Measurements from ENCODE around the gene TRAPPC2. TPM values are rescaled to one million over a fixed set of nuclear protein-coding genes. Genes with fewer than 3 reads are reported as not detected.

Gene TRAPPC2
- total and polyA plus RNA-seq, 9 of the 15 experiments (the other 6 are each of a cell fraction or from before 2014, with no cell fraction given), result 10.3 to 30.6 (median 18.6) TPM

DNA sequence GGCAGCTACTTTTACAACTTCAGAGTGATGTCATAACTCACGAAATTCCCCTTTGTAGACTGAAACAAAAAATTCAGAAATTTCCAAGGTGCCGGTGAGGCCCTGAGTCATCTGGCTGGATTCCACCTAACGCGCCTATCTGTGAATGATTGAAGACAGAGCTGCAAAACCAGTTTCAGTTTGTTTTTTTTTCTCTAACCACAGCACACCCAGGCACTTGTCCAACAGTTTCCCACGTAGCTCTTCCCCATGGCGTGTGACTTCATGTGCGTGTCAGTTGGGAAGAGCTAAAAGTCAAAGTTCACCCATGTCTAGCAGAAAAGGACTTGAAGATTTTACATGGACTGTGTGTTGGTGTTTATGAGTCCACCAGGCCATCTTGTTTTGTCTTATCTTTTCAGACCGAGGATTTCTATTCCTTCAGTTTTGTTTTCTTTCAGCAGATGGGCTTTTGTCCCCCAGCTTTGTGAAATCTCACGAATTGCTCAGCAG is 65.1 kb downstream of the TRAPPC2 start (continued):
- TF ChIP-seq ZBTB9 (CRISPR knock-in tag; IDR thresholded peaks at IDR 0.05) (no peak), SPI1 (IDR thresholded peaks at IDR 0.05; ENCODE audit: borderline replicate concordance, low read depth, low read length) (no peak), BACH1 (tag; IDR thresholded peaks at IDR 0.05) (no peak), PRMT5 (CRISPR knock-in tag; IDR thresholded peaks at IDR 0.05) (no peak), NR3C1 (CRISPR knock-in tag; IDR thresholded peaks at IDR 0.05) (no peak), SNRNP70 (optimal IDR thresholded peaks at IDR 0.05; ENCODE audit: low read depth, low read length) (no peak), SRSF9 (IDR thresholded peaks at IDR 0.05; ENCODE audit: borderline replicate concordance, low read depth, low read length) (no peak), TBP (optimal IDR thresholded peaks at IDR 0.05; ENCODE audit: low read depth, low read length) (no peak), ILF3 (IDR thresholded peaks at IDR 0.05; ENCODE audit: borderline replicate concordance) (no peak), PHF8 (IDR thresholded peaks at IDR 0.05; ENCODE audit: borderline replicate concordance, low read length) (no peak; the same call in 1 of the 2 replicates), ZNF707 (CRISPR knock-in tag; conservative IDR thresholded peaks at IDR 0.05) (no peak), HDAC1 (IDR thresholded peaks at IDR 0.05) (peak in 1 of 2 experiments; percentile 41; a peak in 1 of 4 replicates), HDGF (IDR thresholded peaks at IDR 0.05) (no peak), ZNF3 (CRISPR knock-in tag; IDR thresholded peaks at IDR 0.05) (no peak), ZNF121 (CRISPR knock-in tag; conservative IDR thresholded peaks at IDR 0.05) (no peak), XRCC5 (IDR thresholded peaks at IDR 0.05; ENCODE audit: low read depth, low read length) (no peak), ZNF780A (CRISPR knock-in tag; IDR thresholded peaks at IDR 0.05) (no peak), MXI1 (IDR thresholded peaks at IDR 0.05; ENCODE audit: low read depth, low read length) (no peak), KLF16 (IDR thresholded peaks at IDR 0.05) (no peak), U2AF1 (optimal IDR thresholded peaks at IDR 0.05; ENCODE audit: low read depth, low read length) (no peak), PHB2 (IDR thresholded peaks at IDR 0.05; ENCODE audit: low read depth) (no peak), ATF3 (IDR thresholded peaks at IDR 0.05) (peak; percentile 76), ATF3 (CRISPR knock-in tag; conservative IDR thresholded peaks at IDR 0.05) (no peak), SMARCA5 (IDR thresholded peaks at IDR 0.05) (no peak), CCNT2 (IDR thresholded peaks at IDR 0.05; ENCODE audit: borderline replicate concordance, extremely low read depth, insufficient read length, low read depth, low read length) (no peak), MAX (CRISPR knock-in tag; IDR thresholded peaks at IDR 0.05) (no peak)
- TF ChIP-seq, protein P1, sequence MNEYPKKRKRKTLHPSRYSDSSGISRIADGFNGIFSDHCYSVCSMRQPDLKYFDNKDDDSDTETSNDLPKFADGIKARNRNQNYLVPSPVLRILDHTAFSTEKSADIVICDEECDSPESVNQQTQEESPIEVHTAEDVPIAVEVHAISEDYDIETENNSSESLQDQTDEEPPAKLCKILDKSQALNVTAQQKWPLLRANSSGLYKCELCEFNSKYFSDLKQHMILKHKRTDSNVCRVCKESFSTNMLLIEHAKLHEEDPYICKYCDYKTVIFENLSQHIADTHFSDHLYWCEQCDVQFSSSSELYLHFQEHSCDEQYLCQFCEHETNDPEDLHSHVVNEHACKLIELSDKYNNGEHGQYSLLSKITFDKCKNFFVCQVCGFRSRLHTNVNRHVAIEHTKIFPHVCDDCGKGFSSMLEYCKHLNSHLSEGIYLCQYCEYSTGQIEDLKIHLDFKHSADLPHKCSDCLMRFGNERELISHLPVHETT (CRISPR knock-in tag; conservative IDR thresholded peaks at IDR 0.05 in 1 of 2, IDR thresholded peaks at IDR 0.05 in 1 of 2), result 0 out of 4 replicates have a peak, but pooled peaks of 1 of the 2 experiments have one; percentile 46
- TF ChIP-seq, protein P2, sequence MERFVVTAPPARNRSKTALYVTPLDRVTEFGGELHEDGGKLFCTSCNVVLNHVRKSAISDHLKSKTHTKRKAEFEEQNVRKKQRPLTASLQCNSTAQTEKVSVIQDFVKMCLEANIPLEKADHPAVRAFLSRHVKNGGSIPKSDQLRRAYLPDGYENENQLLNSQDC (CRISPR knock-in tag; IDR thresholded peaks at IDR 0.05), result no peak

Data from K562 (cell line).